CD4-positive, alpha-beta T cell treated with Interleukin-4 for 4 hours (primary cell): ENCODE data around the gene FCGBP.
"Not testable (repeated sequence)": the region's sequence is repeated elsewhere in the genome, so short reads cannot be mapped to it uniquely, and the experiment has no call there.

Experiments
- DNase-seq: peaks from one replicate; pipeline ENCODE4 v3.0.0-alpha.2; 2020

The FCGBP gene

GRCh38 chr19:39934584-39935363, at the start of gene FCGBP:
Gene FCGBP (minus strand): TSS chr19:39934634.
- no peak for DNase-seq

- no peak for DNase-seq
These were observed 49.4 kb upstream of the FCGBP start for GRCh38 chr19:39983695-39984300.

GRCh38 chr19:39982883-39983282, 48.4 kb upstream of the FCGBP start:
- DNase-seq: no peak

GRCh38 chr19:39974377-39975155, 40.1 kb upstream of the FCGBP start:
- DNase-seq: no peak

DNA sequence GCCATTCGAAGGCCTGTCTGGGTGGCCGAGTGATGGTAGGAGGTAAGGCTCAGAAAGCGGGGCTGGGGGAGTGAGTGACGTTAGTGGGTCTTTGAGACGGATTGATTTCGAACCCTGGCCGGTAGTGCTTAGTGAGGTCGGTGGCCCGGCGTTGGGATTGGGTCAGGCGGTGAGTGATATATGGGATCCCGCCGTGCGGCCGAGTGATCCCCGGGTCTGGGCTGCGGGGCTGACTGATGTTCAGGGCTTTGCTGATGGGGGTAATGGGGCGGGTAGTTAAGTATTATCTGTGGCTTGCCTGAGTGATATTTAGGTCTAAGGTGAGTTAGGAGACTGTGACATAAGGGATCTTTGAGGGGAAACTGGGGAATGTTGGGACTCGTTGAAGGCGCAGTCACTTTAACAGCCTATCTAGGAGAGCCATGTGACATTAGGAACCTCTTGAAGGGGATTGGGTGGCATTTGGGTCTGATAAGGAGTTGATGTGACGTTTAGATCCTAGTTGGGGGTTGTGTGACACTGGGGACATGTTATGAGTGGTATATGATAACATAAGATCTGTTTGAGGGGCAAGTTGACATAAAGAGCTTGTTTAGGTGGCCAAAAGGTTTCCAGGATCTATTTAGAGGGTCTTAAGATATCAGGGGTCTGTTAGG, 37.1 kb upstream of the FCGBP start:
- no peak for DNase-seq

GRCh38 chr19:39970675-39971379, 36.4 kb upstream of the FCGBP start, which contains the start of gene PSMC4:
Gene PSMC4 (plus strand): TSS chr19:39971165. CDS start chr19:39971203, 38 bp downstream.
- DNase-seq: peak; percentile 98

DNA sequence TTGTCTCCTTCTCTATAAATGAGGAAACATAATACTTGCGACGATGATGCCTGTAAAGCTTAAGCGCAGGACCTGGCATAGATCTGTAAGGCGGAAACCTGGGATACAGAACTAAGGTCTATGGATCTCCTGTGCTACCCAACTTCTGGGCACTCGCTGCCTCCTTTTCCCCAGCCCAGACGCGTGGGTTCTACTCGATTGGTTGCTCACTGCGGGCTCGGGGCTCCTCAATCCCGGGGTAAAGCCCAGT, 35.9 kb upstream of the FCGBP start:
- DNase-seq: no peak

- DNase-seq: peak; percentile 11
These were observed 35.4 kb upstream of the FCGBP start for GRCh38 chr19:39969681-39970424.

DNA sequence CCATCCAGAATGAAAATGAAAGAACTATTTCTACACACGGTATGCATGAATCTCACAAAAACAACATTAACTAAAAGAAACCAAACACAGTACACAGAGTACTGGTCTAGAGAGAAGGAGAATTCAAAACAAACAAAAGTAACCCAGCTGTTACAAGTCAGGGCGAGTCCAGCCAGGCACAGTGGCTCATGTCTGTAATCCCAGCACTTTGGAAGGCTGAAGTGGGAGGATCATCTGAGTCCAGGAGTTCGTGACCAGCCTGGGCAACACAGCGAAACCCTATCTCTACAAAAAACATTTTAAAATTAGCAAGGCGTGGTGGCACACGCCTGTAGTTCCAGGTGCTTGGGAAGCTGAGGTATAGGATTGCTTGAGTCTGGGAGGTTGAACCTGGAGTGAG, 34.8 kb upstream of the FCGBP start:
- DNase-seq: no peak

DNA sequence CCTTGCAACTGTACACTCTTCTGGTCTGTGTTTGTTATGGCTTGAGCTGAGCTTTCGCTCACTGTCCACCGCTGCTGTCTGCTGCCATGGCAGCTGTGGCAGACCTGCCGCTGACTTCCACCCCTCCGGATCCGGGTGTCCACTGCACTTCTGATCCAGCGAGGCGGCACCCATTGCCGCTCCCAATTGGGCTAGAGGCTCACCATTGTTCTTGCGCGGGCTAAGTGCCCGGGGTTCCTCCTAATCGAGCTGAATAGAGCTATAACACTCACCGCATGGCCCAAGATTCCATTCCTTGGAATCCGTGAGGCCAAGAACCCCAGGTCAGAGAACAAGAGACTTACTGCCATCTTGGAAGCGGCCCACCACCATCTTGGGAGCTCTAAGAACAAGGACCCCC, 34.4 kb upstream of the FCGBP start:
- DNase-seq: no peak

- no peak for DNase-seq
These were observed 33.1 kb upstream of the FCGBP start for GRCh38 chr19:39967561-39967960.

DNA sequence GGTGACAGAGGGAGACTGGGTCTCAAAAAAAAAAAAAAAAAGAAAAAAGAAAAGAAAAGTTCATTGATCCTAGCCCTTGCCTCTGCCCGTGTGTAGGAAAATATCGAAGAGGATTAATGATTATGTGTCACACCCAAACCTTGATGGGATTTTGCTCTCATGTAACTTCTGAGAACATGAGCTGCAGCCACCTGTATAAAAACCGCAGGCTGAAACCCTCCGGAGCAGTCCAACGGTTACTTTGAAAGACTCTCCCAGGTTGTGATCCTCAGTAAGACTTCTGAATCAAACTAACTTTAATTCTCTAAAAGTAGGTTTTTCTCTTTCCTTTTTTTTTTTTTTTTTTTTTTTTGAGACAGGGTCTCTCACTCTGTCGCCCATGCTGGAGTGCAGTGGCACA, 32.2 kb upstream of the FCGBP start:
- no peak for DNase-seq

DNA sequence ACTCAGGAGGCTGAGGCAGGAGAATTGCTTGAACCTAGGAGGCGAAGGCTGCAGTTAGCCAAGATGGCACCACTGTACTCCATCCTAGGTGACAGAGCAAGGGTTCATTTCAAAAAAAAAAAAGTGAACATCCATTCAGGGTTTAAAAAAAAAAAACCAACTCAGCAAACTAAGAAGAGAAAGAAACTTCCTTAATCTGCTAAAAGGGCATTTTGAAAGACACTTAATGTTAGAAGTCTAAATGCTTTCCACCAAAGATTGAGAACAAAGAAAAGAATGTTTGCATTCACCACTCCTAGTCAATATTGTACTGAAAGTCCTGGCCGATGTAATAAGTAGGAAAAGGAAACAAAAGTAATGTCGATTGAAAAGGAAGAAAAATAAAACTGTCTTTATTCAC, 29.5 kb upstream of the FCGBP start:
- no peak for DNase-seq

GRCh38 chr19:39959407-39959806, 25.0 kb upstream of the FCGBP start:
- not testable (repeated sequence) for DNase-seq

DNA sequence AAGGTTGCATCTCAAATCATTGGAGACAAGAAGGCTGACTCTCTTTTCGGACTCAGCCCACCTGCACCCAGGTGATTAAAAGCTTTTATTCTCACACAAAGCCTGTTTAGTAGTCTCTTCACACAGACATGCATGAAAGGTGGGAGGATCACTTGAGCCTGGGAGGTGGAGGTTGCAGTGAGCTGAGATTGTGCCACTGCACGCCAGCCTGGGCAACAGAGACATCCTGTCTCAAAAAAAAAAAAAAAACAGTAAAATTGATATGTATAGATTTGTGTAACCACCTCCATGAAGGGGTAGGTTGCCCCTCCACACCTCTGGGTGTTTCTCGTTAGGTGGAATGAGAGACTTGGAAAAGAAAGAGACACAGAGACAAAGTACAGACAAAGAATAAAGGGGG, 24.5 kb upstream of the FCGBP start:
- DNase-seq: peak; percentile 20

DNA sequence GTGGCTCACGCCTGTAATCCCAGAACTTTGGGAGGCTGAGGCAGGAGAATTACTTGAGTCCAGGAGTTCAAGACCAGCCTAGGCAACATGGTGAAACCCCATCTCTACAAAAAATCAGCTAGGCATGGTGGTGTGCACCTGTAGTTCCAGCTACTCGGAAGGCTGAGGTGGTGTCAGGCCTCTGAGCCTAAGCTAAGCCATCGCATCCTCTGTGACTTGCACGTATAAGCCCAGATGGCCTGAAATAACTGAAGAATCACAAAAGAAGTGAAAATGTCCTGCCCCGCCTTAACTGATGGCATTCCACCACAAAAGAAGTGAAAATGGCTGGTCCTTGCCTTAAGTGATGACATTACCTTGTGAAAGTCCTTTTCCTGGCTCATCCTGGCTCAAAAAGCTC, 23.5 kb upstream of the FCGBP start:
- not testable (repeated sequence) for DNase-seq

- DNase-seq: no peak
These were observed 19.5 kb upstream of the FCGBP start for GRCh38 chr19:39953915-39954314.

DNA sequence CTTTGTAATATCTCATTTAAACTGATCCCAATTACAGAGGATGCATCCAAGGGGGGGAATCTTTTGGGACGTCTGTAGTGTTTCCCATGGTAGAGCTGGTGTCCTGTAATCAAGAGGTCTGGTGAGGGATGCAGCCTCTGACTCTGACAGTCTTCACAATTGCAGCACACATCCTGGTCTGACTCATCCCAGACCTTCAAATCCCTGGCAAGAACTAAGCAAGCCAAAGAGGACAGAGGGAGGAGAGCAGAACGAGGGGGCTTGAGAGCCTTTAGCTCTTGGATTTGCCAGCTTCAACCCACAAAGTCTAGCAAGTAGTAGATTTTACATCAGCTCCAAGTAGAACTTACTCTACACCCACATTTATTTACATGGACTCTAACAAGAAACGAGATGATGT, 17.3 kb upstream of the FCGBP start:
- DNase-seq: no peak

DNA sequence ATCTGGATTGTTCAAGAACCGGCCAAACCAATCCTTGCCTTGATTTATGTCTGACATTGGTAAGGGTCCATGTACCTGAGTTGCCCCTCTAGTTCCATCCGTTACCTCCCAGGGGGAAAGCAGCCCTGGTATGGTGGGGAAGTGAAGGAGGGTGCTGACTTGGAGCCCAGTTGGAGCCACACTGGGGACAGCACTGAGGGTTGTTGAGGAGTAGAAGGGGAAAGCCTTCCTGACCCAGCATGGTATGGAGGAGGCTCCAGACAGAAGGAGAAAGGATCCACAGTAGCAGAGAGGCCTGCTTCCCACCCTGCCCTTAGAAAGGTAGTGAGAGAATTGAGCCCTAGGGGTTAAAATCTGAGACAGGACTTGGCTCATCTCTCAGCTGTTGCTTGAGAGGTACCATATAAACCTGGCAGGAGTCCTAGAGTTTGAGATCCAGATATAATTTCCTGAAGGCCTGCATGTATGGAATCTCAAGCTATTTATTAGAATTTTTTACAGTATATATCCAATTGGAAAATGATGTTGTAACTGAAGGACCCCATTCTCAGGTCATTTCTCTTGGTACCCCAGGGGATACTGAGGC, 16.7 kb upstream of the FCGBP start:
- no peak for DNase-seq

- DNase-seq: no peak
These were observed 14.8 kb upstream of the FCGBP start for GRCh38 chr19:39949026-39949747.

DNA sequence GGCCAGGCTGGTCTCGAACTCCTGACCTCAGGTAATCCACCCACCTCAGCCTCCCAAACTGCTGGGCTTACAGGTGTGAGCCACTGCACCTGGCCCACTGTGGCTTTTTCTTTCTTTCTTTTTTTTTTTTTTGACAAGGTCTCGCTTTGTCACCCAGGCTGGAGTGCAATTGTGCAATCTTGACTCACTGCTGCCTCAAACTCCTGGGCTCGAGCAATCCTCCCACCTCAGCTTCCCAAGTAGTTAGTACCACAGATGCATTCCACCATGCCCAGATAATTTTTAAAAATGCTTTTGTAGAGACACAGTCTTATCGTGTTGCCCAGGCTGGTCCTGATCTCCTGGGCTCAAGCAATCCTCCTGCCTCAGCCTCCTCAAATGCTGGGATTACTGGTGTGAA, 12.1 kb upstream of the FCGBP start:
- DNase-seq: no peak
